HG02759 (cell line): ENCODE results near the gene CCNY.

Experiments
- ATAC-seq: cut with Tn5 transposase; IDR thresholded peaks from one replicate; pipeline ENCODE4 v1.9.1; 2021; ENCODE audit warnings: mild to moderate bottlenecking, moderate library complexity; ENCODE audit not compliant: unreplicated experiment

The CCNY gene

DNA sequence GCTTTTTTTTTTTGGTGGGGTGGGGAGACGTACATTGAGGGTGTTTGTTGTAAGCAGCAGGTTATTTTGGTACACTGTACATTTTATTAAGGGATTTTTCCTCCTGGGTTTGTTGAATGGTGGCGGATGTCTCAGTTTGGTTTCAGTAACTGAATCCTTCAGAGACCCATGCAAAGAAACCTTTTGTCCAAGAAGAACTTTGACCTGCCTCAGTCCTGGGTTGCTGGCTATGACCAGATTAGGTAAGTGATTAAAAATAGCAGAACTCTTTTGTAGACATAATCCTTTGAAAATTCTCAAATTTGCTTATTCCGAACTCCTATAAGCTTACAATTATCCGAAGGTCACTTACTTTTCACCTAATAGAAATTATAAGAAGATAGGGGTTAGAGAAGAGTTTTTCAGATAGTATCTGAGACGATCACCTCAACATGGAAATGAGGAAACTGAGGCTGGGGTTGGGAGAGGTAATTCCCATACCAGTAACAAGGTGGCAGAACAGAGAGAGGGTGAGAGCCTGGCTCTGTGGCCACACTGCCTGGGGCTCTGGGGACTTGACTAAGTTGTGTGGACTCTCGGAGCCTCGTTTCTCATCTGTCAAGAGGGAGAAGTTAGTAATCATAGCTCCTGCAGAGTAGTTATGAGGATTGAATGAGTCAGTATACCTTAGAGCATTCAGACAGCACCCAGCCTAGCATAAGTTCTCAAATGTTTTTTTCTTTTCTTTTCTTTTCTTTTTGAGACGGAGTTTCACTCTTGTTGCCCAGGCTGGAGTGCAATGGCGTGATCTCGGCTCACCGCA, 87.4 kb downstream of the CCNY start:
- no peak for ATAC-seq

DNA sequence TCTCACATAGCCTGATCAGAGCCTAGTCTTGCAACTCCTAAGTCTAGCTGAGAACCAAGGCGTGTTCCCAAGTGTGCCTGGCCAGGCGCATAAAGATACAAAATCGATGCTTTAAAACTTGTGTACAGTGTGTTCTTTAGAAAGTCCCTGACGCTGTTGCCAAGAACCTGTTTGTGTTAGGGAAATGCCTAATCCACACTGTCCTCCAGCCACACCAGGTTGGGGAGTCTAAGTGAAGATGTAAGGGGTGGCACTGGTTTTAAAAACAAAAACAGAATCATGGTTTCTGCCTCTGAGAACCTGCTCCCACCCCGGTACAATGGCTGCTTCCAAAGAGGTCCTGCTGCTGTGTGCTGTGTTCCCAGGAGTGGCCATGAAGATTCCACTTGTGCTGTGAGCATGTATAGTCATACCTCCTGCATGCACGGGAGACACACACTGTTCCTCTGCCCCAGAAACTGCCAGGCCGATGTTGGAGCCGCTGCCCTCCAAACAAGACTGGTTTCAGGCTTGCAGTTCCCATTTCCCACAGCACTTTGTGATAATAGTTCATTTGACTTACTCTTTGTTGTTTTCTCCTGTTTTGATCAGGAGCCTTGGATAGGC, 88.5 kb downstream of the CCNY start:
- no peak for ATAC-seq

DNA sequence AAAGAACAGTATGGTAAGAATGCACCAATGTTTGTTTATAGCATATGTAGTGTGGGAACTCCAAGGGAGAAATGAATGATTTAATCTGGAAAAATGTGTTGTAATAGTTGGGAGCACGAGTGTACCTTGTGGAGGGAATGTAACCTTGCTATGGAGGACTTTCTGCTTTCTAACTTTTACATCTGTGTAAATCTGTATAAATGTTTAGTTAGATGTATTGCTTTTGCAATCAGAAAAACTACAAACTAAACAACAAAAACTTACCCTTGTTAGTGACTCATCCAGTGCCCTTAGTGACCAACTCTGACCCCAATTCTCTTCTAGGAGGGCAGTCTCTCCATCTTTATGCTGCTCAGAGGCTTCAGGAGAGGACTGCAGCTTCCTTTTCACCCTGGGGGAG, 89.3 kb downstream of the CCNY start:
- ATAC-seq: no peak

DNA sequence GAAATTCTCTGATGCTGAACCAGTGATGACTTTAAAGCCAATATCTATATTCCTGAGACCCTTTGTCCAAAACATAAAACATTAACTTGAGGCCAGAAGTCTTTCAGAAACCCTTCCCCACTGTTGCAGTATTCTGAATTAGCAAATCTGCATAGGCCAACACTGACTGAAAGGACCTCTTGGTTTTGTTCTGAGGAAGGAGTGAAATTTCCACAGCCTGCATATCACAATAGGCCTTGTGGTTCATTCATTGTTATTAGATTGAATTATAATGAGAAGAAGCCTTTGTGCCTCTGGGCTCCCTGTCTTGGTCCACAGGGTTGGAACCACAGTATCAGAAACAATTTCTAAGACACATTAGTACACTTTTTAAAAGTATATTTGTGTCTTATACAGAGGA, 90.3 kb downstream of the CCNY start:
- ATAC-seq: no peak

DNA sequence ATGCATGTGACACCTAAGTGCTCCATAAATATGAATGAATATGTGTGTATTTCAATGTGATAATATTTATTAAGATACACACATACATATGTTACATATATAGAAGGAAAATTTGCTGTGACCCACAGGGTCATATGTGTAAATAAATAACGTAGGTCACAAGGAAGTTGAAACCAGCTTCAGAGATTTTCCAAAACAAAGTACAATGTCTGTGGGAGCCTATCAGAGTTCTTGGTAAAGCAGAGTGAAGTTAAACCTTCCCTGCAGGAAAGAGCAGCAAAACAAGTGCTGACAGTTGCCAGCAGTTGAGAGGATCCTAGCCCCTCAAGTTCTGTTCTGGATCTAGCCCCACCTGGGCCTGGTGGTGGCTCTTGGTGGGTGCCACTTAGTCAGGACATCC, 91.2 kb downstream of the CCNY start:
- no peak for ATAC-seq

DNA sequence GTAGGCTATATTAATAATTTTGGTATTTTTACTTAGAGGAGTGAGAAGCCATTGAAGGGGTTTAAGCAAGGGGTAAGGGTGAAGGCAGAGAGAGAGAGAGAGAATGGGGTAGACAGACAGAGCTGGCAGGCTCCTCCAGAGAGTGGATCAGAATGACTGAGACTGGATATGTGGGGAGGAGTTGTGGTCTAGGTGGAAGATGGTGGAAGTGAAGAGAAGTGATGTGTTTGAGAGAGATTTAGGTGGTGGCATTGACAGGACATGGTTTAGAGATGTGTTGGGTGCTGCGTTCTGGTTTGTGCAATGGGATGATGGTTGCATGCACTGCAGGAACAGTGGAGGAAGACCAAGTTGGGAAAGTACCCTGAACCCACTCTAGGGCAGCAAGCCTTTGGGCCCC, 92.2 kb downstream of the CCNY start:
- no peak for ATAC-seq

DNA sequence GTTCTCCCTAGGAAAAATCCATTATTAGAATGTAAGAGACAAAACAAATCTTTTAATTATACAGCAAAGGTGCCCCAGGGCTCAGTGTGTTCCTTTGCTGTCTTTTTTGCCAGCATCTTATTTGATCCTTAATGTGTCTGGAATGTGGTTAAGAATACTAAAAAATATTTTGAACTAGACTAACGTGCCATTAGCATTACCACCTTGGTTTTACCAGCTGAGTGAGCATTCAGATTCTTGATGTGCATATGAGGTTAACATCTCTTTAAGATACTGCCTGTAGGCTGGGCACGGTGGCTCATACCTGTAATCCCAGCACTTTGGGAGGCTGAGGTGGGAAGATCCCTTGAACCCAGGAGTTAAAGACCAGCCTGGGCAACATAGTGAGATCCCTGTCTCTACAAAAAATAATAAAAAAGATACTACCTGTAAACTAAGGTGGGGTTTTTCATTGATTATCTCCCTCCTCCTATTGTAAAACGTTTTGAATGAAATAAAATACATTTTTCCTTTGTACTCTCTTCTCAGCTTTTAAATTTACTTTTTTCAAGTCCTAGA, 96.6 kb downstream of the CCNY start:
- ATAC-seq: no peak

DNA sequence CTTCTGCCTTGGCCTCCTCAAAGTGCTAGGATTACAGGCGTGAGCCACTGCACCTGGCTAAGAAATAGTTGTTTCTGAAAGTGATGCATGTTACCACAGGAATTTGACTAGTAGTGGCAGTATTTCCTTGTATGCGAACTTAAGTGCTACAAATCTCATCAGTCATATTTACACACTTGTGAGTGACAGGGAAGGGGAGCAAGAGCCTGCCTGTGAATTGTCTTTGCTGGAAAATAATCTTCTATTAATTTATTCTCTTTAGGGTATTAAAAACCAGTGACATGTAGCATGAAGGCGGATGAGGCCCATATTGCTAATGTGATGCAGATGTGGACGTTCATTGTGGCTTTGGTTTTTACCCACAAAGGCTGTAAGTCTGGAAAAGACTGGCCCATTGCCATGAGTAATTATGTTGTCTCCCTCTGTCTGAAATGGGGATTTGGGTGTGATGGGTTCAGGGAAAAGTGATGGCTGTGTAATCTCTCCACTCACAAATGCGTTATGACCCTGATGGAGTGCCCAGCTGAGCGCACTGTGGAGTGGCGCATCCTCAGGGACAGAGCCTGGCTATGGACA, 97.6 kb downstream of the CCNY start:
- no peak for ATAC-seq

DNA sequence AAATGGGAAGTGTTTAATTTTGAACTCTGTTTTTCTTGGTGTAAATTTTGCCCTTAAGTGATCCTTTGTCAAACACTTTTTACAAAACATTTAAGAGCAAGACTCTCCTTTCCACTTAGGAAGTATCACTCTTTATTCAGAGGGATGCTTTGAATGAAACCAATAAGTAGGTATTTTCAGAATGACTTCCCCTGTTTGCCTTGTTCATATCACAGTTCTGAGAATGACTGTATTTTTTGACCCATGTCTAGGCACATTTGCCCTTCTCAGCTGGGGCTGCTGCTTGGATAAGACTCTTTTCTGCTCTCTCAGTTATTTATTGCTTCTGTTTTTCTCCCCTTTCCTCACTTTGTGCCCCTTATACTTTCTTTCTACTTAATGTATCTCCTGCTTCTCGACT, 98.2 kb downstream of the CCNY start:
- ATAC-seq: no peak

DNA sequence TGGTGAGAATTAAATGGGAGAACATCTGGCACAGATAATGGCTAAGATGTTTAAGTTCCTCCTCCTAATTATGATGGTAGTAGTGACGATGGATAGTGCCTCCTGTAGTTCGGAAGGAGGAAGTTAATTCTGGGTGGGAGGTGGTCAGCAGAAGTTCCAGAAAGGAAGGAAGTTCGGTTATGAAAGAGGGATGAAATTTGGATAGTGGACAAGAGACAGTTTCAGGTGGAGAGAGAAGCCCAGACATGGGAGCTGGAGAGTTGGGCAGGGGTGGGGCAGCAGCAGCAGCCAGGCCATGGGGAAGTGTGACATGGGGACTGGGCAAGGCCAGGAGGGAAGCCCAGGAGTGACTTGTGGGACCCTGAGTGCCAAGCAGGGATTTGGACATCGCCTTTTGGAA, 99.5 kb downstream of the CCNY start:
- no peak for ATAC-seq

DNA sequence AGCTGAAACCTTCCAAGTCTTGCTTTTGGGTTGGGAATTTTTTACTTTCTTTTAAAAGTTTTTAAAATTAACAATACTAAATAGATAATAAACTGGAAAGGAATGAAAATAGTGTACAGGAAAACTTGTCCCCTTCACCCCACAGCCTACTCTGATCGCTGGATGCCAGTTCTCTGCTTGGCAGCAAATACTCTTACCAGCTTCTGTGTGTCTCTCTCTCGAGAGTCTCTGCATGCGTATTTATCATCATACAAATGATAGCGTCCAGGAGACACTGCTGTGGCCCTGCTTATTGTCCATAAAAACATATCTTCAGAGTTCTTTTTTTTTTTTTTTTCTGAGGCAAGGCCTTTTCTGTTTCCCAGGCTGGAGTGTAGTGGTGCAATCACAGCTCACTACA, 101.5 kb downstream of the CCNY start:
- ATAC-seq: no peak

DNA sequence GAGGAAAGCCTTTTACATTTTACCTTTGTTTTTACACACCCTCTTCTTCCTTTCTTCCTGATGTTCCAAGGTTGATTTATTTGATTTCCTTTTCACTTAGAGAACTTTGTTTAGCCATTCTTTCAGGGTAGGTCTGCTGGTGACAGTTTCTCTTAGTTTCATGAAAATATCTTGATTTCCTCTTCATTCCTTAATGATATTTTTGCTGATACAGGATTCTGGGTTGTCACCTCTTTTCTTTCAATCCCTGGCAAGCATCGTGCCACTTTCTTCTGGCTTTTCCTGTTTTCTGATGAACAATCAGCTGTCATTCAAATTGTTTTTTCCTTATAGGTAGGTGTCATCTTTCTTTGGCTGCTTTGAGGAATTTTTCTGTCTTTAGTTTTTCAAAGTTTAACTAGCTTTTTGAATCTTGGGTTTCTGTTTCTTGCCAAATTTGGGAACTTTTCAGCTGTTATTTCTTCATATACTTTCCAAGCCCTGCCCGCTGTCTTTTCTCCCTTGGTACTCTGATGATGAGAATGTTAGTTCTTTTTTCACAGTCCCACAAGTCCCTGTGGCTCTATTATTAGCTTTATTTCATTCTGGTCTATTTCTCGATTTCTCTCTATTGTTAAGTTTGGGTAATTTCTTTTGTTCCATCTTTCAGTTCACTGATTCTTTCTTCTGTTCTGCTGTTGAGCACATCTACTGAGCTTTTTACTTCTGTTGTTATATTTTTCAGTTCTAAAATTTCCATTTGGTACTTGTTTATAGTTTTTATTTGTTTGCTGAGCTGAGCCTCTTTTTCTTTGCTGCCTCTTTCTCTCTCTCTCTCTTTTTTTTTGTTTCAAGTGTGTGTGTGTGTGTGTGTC, 102.6 kb downstream of the CCNY start:
- ATAC-seq: no peak

DNA sequence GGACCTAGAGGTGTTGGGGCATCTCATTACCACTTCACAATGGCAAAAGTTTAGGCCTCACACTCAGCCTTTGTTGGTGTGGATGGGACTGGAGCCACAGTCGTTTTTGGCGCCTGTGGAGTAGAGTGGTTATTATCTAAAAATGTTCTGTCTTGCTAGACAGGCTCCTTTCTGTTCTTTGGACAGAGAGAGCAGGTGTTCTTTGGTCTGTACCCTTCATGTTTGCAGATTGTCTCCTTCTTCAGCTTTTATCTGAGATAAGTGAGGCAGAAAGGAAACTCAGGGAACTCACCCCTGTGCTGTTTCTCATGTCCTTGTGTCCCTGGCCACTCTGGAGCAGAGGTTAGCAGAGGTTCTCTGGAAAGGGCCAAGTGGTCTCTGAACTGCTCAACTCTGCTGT, 103.7 kb downstream of the CCNY start:
- ATAC-seq: no peak

DNA sequence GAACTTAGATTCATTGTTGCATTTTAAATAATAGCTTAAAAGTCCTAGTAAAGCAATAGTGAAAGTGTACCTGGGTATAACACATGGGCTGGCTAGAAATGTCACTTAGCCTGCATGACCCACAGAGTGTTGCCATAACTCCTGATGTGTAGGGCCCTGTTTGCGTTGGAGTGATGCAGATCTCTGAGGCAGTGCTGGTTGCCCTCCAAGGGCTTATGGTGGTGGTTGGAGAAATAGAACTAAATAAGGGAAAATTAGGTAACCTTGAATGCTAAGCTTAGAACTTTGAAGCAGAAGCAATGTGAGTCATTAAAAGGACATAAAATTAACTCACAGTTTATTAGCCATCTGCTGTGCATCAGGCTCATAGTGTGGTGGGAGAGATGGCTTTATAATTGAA, 105.7 kb downstream of the CCNY start:
- no peak for ATAC-seq

DNA sequence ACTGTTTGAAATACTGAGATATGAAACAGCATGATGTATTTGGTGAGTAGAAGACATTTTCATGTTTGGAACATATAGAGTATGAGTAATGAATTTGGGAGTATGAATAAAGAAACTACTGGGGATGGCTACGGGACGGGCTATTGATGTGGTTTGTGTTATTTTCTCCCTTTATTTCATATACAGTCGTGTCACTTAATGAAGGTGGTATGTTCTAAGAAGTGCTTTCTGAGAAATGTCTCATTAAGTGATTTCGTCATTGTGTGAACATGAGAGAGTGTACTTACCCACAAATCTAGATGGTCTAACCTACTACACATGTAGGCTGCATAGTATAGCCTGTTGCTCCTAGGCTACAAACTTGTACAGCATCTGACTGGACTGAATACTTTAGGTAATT, 106.3 kb downstream of the CCNY start:
- no peak for ATAC-seq

DNA sequence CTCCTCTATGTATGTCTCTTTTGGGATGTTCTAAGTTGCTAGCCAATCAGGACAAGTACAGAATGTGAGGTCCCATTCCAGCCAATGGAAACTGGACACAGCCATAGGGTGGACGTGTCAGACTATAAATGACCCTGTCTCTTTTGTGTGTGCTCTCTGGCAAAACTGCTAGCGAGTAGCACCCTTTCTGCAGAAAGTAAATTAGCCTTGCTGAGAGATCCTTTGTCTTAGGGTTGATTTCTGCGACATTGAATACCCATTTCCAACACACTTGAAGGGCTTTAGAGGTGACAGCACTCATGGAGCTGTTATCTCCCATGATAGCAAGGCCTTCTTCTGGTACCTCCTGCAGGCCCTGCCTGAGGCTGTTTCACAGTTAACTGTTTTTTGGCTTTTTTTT, 107.5 kb downstream of the CCNY start:
- no peak for ATAC-seq

DNA sequence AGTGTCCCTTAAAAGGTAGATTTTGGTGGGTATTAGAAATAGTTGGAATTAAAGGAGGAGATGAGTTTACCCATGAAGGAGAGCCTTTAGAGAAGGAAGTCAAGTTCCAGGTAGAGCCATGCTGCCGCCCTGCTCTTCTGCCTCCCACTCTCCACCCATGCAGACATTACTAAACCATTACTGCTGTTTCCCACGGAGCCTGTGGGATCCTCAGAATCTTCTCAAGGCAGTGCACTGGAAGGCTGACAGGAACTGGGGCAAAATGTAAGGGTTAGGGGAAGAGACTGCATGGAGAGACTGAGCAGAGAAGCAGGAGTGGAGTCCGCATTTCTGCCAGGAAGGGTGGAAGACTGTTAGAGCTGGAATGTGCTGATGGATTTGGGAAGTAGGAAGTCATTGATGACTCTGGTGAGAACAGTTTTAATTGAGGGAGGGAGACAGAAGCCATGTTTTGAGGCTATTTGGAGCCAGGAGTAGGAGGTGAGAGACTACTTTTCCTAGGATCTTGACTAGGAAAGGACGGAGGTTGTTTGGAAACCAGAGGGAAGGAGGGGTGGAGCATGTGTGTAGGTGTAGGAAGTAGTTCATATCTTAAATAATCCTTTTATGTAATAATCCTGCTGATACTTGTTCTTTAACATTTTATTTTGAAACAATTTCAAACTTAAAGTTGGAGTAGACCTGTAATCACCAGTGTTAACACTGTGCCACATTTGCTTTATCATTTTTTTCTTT, 109.0 kb downstream of the CCNY start:
- no peak for ATAC-seq

DNA sequence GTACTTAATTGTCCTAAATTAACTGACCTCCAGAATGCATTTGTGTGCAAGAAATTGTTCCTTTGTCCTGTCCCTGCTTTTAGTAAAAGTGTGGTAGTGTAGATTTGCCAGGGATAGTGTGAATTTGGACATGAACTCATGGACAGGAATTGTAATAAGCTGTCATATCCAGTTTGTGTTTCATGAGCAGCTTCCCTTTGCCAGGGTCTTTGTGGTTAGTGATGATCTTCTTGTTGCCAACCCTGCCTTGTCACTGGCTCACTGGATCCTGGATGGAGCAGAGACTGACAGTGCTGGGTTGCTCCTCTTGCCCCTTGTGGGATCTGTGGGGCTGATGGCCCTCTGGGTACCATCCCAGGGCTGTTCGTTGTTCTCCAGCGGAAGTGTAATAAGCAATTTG, 110.1 kb downstream of the CCNY start:
- no peak for ATAC-seq

DNA sequence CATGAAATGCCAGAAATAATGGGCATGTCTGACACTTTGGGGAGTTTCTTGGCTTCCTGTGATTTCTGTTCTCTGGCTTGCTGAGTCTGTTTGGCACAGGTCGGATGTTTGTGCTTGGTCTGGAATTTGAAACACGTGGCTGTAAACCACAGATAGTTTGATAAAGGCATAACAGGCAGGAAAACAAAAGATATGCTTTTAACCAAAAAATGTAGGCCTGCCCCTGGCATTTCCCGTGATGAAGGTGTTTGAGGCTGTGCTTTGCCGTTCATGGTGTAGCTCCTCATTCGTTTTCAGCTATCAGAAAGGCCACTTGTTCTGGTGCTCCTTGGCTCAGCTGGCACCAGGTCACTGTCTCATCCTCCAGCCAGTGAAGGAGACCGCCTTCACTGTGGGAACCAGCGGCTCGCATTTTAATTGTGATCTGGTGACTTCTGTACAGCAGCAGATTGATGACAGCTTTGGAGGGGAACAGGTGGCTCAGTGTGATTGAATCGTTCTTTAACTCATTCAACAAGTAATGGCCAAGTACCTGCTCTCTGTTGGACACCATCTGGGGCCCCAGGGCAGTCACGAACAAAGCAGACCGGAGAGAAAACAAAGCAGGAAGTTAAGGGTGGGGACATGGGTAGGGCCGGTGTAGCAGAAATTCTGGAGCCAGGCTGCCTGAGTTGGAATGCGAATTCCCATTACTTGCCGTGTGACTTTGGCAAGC, 111.5 kb downstream of the CCNY start:
- no peak for ATAC-seq
